Liver (tissue), 9 donors: ENCODE measurements around the gene ENTPD6. TPM values are rescaled to one million over a fixed set of nuclear protein-coding genes. Genes with fewer than 3 reads are reported as not detected.

Source experiments
- DNase-seq: peaks from one replicate; pipeline ENCODE4 v3.0.0-alpha.2; 2017; ENCODE audit warnings: low spot score
- H3K27ac ChIP-seq, 2 donors: one replicate each; pipeline ENCODE4 v1.7.0; 2013; ENCODE audit warnings: inconsistent platforms in 2 of 2, low read length in 2 of 2, control low read depth in 1 of 2, low read depth in 1 of 2, mild to moderate bottlenecking in 1 of 2
- H3K27me3 ChIP-seq, 4 donors: one replicate each; pipeline versions ENCODE4 v1.6.1 to v1.7.0; 2013; ENCODE audit warnings: low read length in 3 of 4, inconsistent platforms in 1 of 4, mild to moderate bottlenecking in 1 of 4, moderate library complexity in 1 of 4; ENCODE audit not compliant: control insufficient read depth in 4 of 4, insufficient read depth in 4 of 4
- H3K36me3 ChIP-seq, 4 donors: one replicate each; pipeline versions ENCODE4 v1.6.1 to v1.7.0; 2013; ENCODE audit warnings: low read length in 3 of 4, mild to moderate bottlenecking in 3 of 4, low read depth in 1 of 4, moderate library complexity in 1 of 4; ENCODE audit not compliant: control insufficient read depth in 4 of 4, insufficient read depth in 3 of 4
- H3K4me1 ChIP-seq, 4 donors: one replicate each; pipeline versions ENCODE4 v1.6.1 to v1.7.0; 2013; ENCODE audit warnings: low read length in 3 of 4, mild to moderate bottlenecking in 3 of 4, moderate library complexity in 1 of 4; ENCODE audit not compliant: control insufficient read depth in 4 of 4, insufficient read depth in 4 of 4
- H3K4me3 ChIP-seq, 3 donors: one replicate each; pipeline versions ENCODE4 v1.6.1 to v1.7.0; 2013; ENCODE audit warnings: low read length in 3 of 3, control low read depth in 1 of 3, low read depth in 1 of 3, mild to moderate bottlenecking in 1 of 3
- H3K9ac ChIP-seq, 2 donors: one replicate each; pipeline ENCODE4 v1.7.0; 2013; ENCODE audit warnings: low read length in 2 of 2, mild to moderate bottlenecking in 2 of 2, moderate library complexity in 2 of 2, control low read depth in 1 of 2, low read depth in 1 of 2
- H3K9me3 ChIP-seq, 4 donors: one replicate each; pipeline versions ENCODE4 v1.6.1 to v1.7.0; 2013; ENCODE audit warnings: low read length in 3 of 4; ENCODE audit not compliant: control insufficient read depth in 4 of 4
- ATF3 ChIP-seq: IDR thresholded peaks from 2 replicates; pipeline ENCODE4 v1.6.1; 2016; ENCODE audit warnings: antibody characterized with exemption
- EGR1 ChIP-seq, 2 donors: IDR thresholded peaks; 2 replicates each; pipeline ENCODE4 v1.6.1; 2016 to 2018; ENCODE audit warnings: antibody characterized with exemption in 2 of 2, low read depth in 2 of 2
- FOXA1 ChIP-seq: IDR thresholded peaks from 2 replicates; pipeline ENCODE4 v1.6.1; 2016; ENCODE audit warnings: antibody characterized with exemption
- FOXA2 ChIP-seq: IDR thresholded peaks from 2 replicates; pipeline ENCODE4 v1.6.1; 2016; ENCODE audit warnings: antibody characterized with exemption
- HNF4A ChIP-seq, 2 donors: conservative IDR thresholded peaks; 2 replicates each; pipeline ENCODE4 v1.6.1; 2016; ENCODE audit warnings: antibody characterized with exemption in 2 of 2, mild to moderate bottlenecking in 2 of 2
- HNF4G ChIP-seq: IDR thresholded peaks from 2 replicates; pipeline ENCODE4 v1.6.1; 2016; ENCODE audit warnings: antibody characterized with exemption
- JUND ChIP-seq, 2 donors: IDR thresholded peaks; 2 replicates each; pipeline ENCODE4 v1.6.1; 2016; ENCODE audit warnings: antibody characterized with exemption in 2 of 2
- NR2F2 ChIP-seq: IDR thresholded peaks from 2 replicates; pipeline ENCODE4 v1.6.1; 2016; ENCODE audit warnings: antibody characterized with exemption
- RAD21 ChIP-seq, 2 donors: IDR thresholded peaks; 2 replicates each; pipeline ENCODE4 v1.6.1; 2016; ENCODE audit warnings: antibody characterized with exemption in 2 of 2, mild to moderate bottlenecking in 2 of 2
- SP1 ChIP-seq: IDR thresholded peaks from 2 replicates; pipeline ENCODE4 v1.6.1; 2018; ENCODE audit warnings: antibody characterized with exemption, mild to moderate bottlenecking
- TAF1 ChIP-seq: conservative IDR thresholded peaks from 2 replicates; pipeline ENCODE4 v1.6.1; 2016; ENCODE audit warnings: antibody characterized with exemption, mild to moderate bottlenecking
- YY1 ChIP-seq: IDR thresholded peaks from 2 replicates; pipeline ENCODE4 v1.6.1; 2016; ENCODE audit warnings: antibody characterized with exemption, mild to moderate bottlenecking
- ZBTB33 ChIP-seq: IDR thresholded peaks from 2 replicates; pipeline ENCODE4 v1.6.1; 2016; ENCODE audit warnings: antibody characterized with exemption
- WGBS: extraction: QIAGEN DNeasy Blood & Tissue Kit; methylation state at CpG from one replicate; pipeline ENCODE4 v1.1.7; 2013; 5-methylcytosine and 5-hydroxymethylcytosine counted together
- polyA plus RNA-seq, 2 donors: library from polyadenylated mRNA; stranded (reverse) in 1 of 2; unstranded in 1 of 2; fragments of 200-250 nt in 1 of 2; fragments of >200 nt in 1 of 2; fragmentation: Nextera tagmentation in 1 of 2; extraction: Ambion mirVana in 1 of 2; gene quantifications; one replicate each; pipeline versions ENCODE4 v1.2.1 to v1.2.3, GENCODE V29; 2013 to 2015
- total RNA-seq, 2 donors: library from RNA; depleted of rRNA; stranded (reverse); fragments of >200 nt; gene quantifications; one replicate each; pipeline ENCODE4 v1.2.3, GENCODE V29; 2014
- TF ChIP-seq, protein P1 (sequence below): IDR thresholded peaks from 2 replicates; pipeline ENCODE4 v1.6.1; 2016; ENCODE audit warnings: antibody characterized with exemption, mild to moderate bottlenecking
- TF ChIP-seq, protein P2 (sequence below): fragments of 150-350 bp; IDR thresholded peaks from 2 replicates; pipeline ENCODE4 v1.5.1; 2017; ENCODE audit warnings: improper control_type of control experiment, low read depth, low read length; ENCODE audit not compliant: missing input control
- TF ChIP-seq, protein P3 (sequence below): IDR thresholded peaks from 2 replicates; pipeline ENCODE4 v1.6.1; 2016; ENCODE audit warnings: antibody characterized with exemption
- donor health status: healthy.
- donor health status: healthy.
- donor health status: healthy.
- donor health status: healthy.
- donor health status: healthy.

ENTPD6 gene
- total and polyA plus RNA-seq, 4 donors: 14.9 to 29.9 (median 24.4) TPM

- WGBS: 95% methylated on average over 10 of the region's 10 CpGs
- H3K27ac ChIP-seq: no peak overlapping the region
- H3K4me1 ChIP-seq: no peaks in the 10 kb centered on the region
- TF ChIP-seq FOXA2 (no peak), EGR1 (IDR thresholded peaks at IDR 0.05; ENCODE audit: low read depth in 2 of 2) (no peak), RAD21 (IDR thresholded peaks at IDR 0.05) (no peak), NR2F2 (no peak), SP1 (no peak), ATF3 (no peak), TAF1 (no peak), FOXA1 (no peak), HNF4A (conservative IDR thresholded peaks at IDR 0.05) (no peak)
- TF ChIP-seq, protein P1, sequence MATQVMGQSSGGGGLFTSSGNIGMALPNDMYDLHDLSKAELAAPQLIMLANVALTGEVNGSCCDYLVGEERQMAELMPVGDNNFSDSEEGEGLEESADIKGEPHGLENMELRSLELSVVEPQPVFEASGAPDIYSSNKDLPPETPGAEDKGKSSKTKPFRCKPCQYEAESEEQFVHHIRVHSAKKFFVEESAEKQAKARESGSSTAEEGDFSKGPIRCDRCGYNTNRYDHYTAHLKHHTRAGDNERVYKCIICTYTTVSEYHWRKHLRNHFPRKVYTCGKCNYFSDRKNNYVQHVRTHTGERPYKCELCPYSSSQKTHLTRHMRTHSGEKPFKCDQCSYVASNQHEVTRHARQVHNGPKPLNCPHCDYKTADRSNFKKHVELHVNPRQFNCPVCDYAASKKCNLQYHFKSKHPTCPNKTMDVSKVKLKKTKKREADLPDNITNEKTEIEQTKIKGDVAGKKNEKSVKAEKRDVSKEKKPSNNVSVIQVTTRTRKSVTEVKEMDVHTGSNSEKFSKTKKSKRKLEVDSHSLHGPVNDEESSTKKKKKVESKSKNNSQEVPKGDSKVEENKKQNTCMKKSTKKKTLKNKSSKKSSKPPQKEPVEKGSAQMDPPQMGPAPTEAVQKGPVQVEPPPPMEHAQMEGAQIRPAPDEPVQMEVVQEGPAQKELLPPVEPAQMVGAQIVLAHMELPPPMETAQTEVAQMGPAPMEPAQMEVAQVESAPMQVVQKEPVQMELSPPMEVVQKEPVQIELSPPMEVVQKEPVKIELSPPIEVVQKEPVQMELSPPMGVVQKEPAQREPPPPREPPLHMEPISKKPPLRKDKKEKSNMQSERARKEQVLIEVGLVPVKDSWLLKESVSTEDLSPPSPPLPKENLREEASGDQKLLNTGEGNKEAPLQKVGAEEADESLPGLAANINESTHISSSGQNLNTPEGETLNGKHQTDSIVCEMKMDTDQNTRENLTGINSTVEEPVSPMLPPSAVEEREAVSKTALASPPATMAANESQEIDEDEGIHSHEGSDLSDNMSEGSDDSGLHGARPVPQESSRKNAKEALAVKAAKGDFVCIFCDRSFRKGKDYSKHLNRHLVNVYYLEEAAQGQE: no peak
- TF ChIP-seq, protein P2, sequence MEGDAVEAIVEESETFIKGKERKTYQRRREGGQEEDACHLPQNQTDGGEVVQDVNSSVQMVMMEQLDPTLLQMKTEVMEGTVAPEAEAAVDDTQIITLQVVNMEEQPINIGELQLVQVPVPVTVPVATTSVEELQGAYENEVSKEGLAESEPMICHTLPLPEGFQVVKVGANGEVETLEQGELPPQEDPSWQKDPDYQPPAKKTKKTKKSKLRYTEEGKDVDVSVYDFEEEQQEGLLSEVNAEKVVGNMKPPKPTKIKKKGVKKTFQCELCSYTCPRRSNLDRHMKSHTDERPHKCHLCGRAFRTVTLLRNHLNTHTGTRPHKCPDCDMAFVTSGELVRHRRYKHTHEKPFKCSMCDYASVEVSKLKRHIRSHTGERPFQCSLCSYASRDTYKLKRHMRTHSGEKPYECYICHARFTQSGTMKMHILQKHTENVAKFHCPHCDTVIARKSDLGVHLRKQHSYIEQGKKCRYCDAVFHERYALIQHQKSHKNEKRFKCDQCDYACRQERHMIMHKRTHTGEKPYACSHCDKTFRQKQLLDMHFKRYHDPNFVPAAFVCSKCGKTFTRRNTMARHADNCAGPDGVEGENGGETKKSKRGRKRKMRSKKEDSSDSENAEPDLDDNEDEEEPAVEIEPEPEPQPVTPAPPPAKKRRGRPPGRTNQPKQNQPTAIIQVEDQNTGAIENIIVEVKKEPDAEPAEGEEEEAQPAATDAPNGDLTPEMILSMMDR: no peak
- TF ChIP-seq, protein P3, sequence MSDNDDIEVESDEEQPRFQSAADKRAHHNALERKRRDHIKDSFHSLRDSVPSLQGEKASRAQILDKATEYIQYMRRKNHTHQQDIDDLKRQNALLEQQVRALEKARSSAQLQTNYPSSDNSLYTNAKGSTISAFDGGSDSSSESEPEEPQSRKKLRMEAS: no peak
- no peak for DNase-seq
- H3K4me3 ChIP-seq: no peak overlapping the region
- H3K36me3 ChIP-seq: peaks cover 0 to 33% (median 5%) of the 10 kb centered on the region in 4 donors
- no peaks in the 10 kb centered on the region for H3K27me3 ChIP-seq
- no peaks in the 10 kb centered on the region for H3K9me3 ChIP-seq
- no peak overlapping the region for H3K9ac ChIP-seq
Measured at GRCh38 chr20:25273046-25273445, 77.5 kb downstream of the ENTPD6 start.

GRCh38 chr20:25273541-25274358 lies 78.2 kb downstream of the ENTPD6 start:
- Histone ChIP-seq H3K4me3 (no peak overlapping the region), H3K27ac (no peak overlapping the region), H3K9ac (no peak overlapping the region), H3K36me3 (peaks cover 0 to 33% (median 5%) of the 10 kb centered on the region in 4 donors), H3K27me3 (no peaks in the 10 kb centered on the region), H3K4me1 (no peaks in the 10 kb centered on the region), H3K9me3 (no peaks in the 10 kb centered on the region)
- TF ChIP-seq JUND (IDR thresholded peaks at IDR 0.05): no peak
- TF ChIP-seq, protein P2: no peak
- no peak for TF ChIP-seq ZBTB33
- no peak for TF ChIP-seq TAF1
- no peak for TF ChIP-seq HNF4G
- TF ChIP-seq YY1: no peak
- no peak for TF ChIP-seq EGR1 (IDR thresholded peaks at IDR 0.05; ENCODE audit: low read depth in 2 of 2)
- TF ChIP-seq FOXA1: no peak
- TF ChIP-seq, protein P1: no peak
- TF ChIP-seq SP1: no peak
- no peak for TF ChIP-seq RAD21 (IDR thresholded peaks at IDR 0.05)
- TF ChIP-seq HNF4A (conservative IDR thresholded peaks at IDR 0.05): no peak
- WGBS: 97% methylated on average over 20 of the region's 20 CpGs
- no peak for DNase-seq
